ENCODE results near the gene PGAP1.
"Not testable (repeated sequence)": the region's sequence is repeated elsewhere in the genome, so short reads cannot be mapped to it uniquely, and the experiment has no call there.

Gene PGAP1

GRCh38 chr2:196949116-196949515, 22.6 kb upstream of the PGAP1 start:
- no peak for DNase-seq

GRCh38 chr2:196944570-196944969, 18.1 kb upstream of the PGAP1 start:
- DNase-seq: no peak

- DNase-seq: no peak
Observed at GRCh38 chr2:196941398-196942078, 15.0 kb upstream of the PGAP1 start.

- no peak for DNase-seq
Observed at GRCh38 chr2:196939371-196939770, 12.9 kb upstream of the PGAP1 start.

GRCh38 chr2:196935432-196935831, 8.9 kb upstream of the PGAP1 start:
- DNase-seq: no peak

GRCh38 chr2:196934672-196935071, 8.2 kb upstream of the PGAP1 start:
- DNase-seq: no peak

- DNase-seq: no peak
Observed at GRCh38 chr2:196931555-196931954, 5.0 kb upstream of the PGAP1 start.

GRCh38 chr2:196927376-196928225, 1.1 kb upstream of the PGAP1 start:
- DNase-seq: peak; percentile 92

- DNase-seq: peak; percentile 77
Observed at GRCh38 chr2:196925768-196926561, 542 bp downstream of the PGAP1 start.

- peak; percentile 76 for DNase-seq
Observed at GRCh38 chr2:196925051-196925767, 1.3 kb downstream of the PGAP1 start.

- DNase-seq: no peak
Observed at GRCh38 chr2:196924051-196924450, 2.5 kb downstream of the PGAP1 start.

- no peak for DNase-seq
Observed at GRCh38 chr2:196918927-196919326, 7.6 kb downstream of the PGAP1 start.

GRCh38 chr2:196917802-196918201, 8.7 kb downstream of the PGAP1 start:
- no peak for DNase-seq

GRCh38 chr2:196915507-196916189, 10.9 kb downstream of the PGAP1 start:
- DNase-seq: no peak

GRCh38 chr2:196914867-196915460, 11.5 kb downstream of the PGAP1 start:
- DNase-seq: no peak

- no peak for DNase-seq
Observed at GRCh38 chr2:196913691-196914090, 12.8 kb downstream of the PGAP1 start.

GRCh38 chr2:196905365-196905764, 21.1 kb downstream of the PGAP1 start:
- not testable (repeated sequence) for DNase-seq

- DNase-seq: no peak
Observed at GRCh38 chr2:196902828-196903227, 23.7 kb downstream of the PGAP1 start.

GRCh38 chr2:196900843-196901242, 25.7 kb downstream of the PGAP1 start:
- no peak for DNase-seq

GRCh38 chr2:196899976-196900375, 26.5 kb downstream of the PGAP1 start:
- DNase-seq: no peak

GRCh38 chr2:196891136-196891535, 35.4 kb downstream of the PGAP1 start:
- no peak for DNase-seq

GRCh38 chr2:196887431-196887830, 39.1 kb downstream of the PGAP1 start:
- no peak for DNase-seq
